Calu3 (cell line): ENCODE results near the gene FAM83B. TPM values are rescaled to one million over a fixed set of nuclear protein-coding genes. Genes with fewer than 3 reads are reported as not detected.

ENCODE experiments used
- BruUV-seq: library from RNA; stranded (reverse); fragments of 400-500 nt; replicated peaks from 2 replicates; lab custom pipeline; 2021; lab: Mats Ljungman, UMichigan
- CTCF ChIA-PET: fragments of 300-600 bp; sonication (Branson Sonifier 250); formaldehyde crosslinking; loops from one replicate; lab custom pipeline; 2022; ENCODE audit warnings: antibody characterized with exemption; lab: Charles Lee
- DNase-seq: peaks from one replicate; pipeline ENCODE4 v3.0.0; 2022
- H3K27ac Mint-ChIP-seq: one replicate; pipeline ENCODE4 v1.8.0; 2022; ENCODE audit warnings: mixed read lengths; ENCODE audit not compliant: unreplicated experiment
- H3K27me3 Mint-ChIP-seq: one replicate; pipeline ENCODE4 v1.8.0; 2022; ENCODE audit warnings: mixed read lengths; ENCODE audit not compliant: unreplicated experiment
- H3K36me3 Mint-ChIP-seq: one replicate; pipeline ENCODE4 v1.8.0; 2022; ENCODE audit warnings: mild to moderate bottlenecking, moderate library complexity, mixed read lengths; ENCODE audit not compliant: insufficient read depth, unreplicated experiment
- H3K4me1 Mint-ChIP-seq: one replicate; pipeline ENCODE4 v1.8.0; 2022; ENCODE audit warnings: mild to moderate bottlenecking, low read depth, mixed read lengths; ENCODE audit not compliant: unreplicated experiment
- H3K4me3 Mint-ChIP-seq: one replicate; pipeline ENCODE4 v1.8.0; 2022; ENCODE audit warnings: mild to moderate bottlenecking, low read depth, moderate library complexity, mixed read lengths; ENCODE audit not compliant: unreplicated experiment
- H3K9me3 Mint-ChIP-seq: one replicate; pipeline ENCODE4 v1.8.0; 2022; ENCODE audit warnings: low read depth, mixed read lengths; ENCODE audit not compliant: unreplicated experiment
- CTCF ChIP-seq: fragments of 200-600 bp; IDR thresholded peaks from one replicate; pipeline ENCODE4 v1.8.0; 2022; ENCODE audit warnings: antibody characterized with exemption; ENCODE audit not compliant: unreplicated experiment
- intact Hi-C: fragments of 100-400 bp; cut with micrococcal nuclease; formaldehyde crosslinking; loops from one replicate; pipeline ENCODE4 v1.10.0; 2022; ENCODE audit not compliant: unreplicated experiment
- total RNA-seq: library from RNA; stranded (reverse); gene quantifications from 2 replicates; pipeline ENCODE4 v1.2.3, GENCODE V29; 2022

The FAM83B gene
- total RNA-seq, 1 experiment from 2014 or later = 24.2 TPM

DNA sequence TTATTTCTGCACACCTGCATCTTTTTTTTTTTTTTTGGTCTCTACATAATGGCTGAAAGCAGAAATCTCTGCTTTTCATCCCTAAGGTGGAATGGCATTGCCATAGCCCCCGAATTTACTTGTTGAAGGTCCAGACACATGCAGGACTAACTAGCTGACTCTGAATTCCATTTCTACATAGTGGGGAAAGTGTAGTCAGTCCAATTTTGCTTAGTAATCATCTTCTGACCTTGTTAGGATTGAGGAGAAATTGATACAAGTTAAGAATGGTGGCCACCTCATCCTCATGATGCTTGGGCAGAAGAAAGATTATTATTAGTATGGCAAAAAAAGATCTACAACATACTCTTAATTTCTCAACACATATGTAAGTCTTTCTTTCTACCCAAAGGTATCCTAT, 16.4 kb upstream of the FAM83B start:
- no peaks in the 10 kb centered on the region for H3K9me3 Mint-ChIP-seq
- intact Hi-C loops = no loop called here
- H3K4me1 Mint-ChIP-seq = no peaks in the 10 kb centered on the region
- no peak overlapping the region for H3K27ac Mint-ChIP-seq
- BruUV-seq = no TSS peak
- no peak for TF ChIP-seq CTCF
- no peaks in the 10 kb centered on the region for H3K27me3 Mint-ChIP-seq
- no peaks in the 10 kb centered on the region for H3K36me3 Mint-ChIP-seq
- H3K4me3 Mint-ChIP-seq = no peak overlapping the region
- CTCF ChIA-PET = no interaction called here
- DNase-seq = no peak

DNA sequence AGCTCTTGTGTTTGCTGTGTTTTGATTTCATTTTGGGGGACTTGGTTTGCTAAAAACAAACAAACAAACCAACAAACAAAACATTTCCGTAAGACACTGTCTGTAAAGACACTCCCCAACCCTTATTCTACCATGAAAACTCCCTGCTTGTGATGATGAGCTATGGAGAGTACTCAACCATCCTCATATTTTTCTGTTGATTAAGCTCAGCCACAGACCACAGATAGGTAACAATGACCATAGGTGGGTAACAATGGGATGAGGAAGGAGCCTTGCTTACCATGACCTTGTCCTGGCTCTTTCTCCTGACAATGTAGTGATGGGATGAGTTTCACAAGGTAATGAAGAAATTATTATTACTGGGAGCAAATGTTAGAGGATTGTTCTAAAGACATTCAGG, 11.4 kb upstream of the FAM83B start:
- no peak overlapping the region for H3K27ac Mint-ChIP-seq
- no peak overlapping the region for H3K4me3 Mint-ChIP-seq
- BruUV-seq = no TSS peak
- CTCF ChIA-PET = no interaction called here
- intact Hi-C loops = no loop called here
- H3K27me3 Mint-ChIP-seq = no peaks in the 10 kb centered on the region
- DNase-seq = no peak
- no peaks in the 10 kb centered on the region for H3K4me1 Mint-ChIP-seq
- H3K36me3 Mint-ChIP-seq = no peaks in the 10 kb centered on the region
- TF ChIP-seq CTCF = no peak
- no peaks in the 10 kb centered on the region for H3K9me3 Mint-ChIP-seq

DNA sequence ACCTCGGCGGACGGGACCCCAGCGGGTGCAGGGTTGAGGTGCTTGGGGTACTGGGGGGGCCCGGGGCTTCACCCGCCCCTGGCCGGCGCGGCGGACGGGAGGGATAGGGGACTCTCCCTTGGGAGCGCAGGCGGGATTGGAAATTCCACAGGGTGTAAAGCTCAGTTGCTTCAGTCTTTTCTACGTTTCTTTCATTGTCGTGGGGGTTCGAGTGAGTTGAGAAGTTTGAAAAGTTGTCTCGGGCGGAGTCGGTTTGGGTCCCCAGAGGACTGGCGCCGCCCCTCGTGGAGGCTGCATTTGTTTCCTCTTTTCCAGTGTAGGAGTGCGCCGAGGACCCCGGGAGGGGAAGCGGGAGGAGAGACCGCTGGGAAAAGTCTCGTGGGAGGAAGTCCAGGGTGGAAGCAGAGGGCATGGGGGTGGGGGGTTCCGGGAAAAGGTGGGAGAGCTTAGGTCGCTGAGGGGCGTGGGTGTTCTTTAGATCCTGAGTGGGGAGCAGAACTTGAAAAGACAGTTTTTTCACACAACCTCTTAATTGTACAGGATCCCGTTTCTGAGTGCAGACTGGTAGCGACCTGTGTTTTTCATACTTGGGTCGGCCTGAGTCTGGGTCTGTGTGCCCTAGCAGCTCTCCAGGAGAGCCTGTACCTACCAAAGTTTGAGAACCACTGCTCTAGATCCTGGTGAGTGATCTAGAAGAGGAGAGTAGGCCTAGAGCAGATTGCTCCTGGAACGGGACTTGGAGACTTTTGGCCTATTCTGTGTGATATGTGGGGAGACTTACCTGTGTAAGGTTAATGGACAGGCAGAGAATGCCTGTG, 495 bp downstream of the FAM83B start:
- peaks cover 46% of the 10 kb centered on the region for H3K4me1 Mint-ChIP-seq
- intact Hi-C loops = loop anchor here (2.0 to 5.0 kb wide), 2 partner anchors 14 to 45 kb away; no protein-coding TSS in a partner anchor
- H3K27me3 Mint-ChIP-seq = no peaks in the 10 kb centered on the region
- no TSS peak for BruUV-seq
- CTCF ChIA-PET = interaction anchor here (0.5 to 2.6 kb wide), 3 partner anchors 128 to 1277 kb away, joined by 3 to 13 read pairs (median 7); no protein-coding TSS in a partner anchor
- peak overlapping the region; percentile 95 for H3K4me3 Mint-ChIP-seq
- TF ChIP-seq CTCF = no peak
- H3K27ac Mint-ChIP-seq = peak overlapping the region; percentile 78
- H3K9me3 Mint-ChIP-seq = no peaks in the 10 kb centered on the region
- H3K36me3 Mint-ChIP-seq = peaks cover 40% of the 10 kb centered on the region
- DNase-seq = peak; percentile 52

DNA sequence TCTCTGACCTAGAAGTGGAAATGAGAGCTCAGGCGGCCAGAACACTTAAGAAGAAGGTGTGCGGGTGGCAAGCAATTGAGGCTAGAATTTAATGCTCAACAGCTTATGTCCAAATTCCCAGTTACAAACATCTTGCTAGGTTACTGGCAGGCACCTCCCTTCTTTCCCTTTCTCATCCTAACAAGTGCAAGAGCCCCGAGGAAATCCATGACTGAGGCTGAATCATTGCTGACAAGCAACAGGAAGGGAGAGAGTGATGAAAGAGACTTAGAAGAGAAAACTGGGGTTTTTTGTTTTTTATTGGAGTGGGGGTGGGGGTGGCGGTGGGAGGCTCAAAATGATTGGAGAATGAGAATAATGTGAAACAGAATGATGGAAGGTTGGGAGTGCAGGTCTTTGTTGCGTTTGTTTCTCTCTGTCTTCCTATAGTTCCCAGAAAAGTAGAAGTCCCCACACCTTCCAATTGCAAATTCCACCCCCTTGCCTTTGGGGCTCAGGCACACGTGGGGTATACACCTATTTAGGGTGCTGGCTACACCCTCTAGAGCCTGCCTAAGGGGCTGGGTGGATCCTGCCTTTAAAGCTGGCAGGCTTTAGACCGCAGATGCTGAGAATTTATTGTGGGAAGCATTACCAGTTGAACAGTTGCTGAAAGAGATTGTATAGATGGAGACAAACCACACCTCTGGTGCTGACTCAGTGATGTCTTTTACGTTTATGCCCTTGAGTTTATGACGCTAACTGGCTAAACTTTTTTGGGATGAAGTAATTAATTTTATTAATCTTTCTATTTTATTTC, 1.4 kb downstream of the FAM83B start:
- BruUV-seq = no TSS peak
- CTCF ChIA-PET = interaction anchor here (2.6 kb wide), 1 partner anchor 129 kb away, joined by 13 read pairs; no protein-coding TSS in a partner anchor
- no peaks in the 10 kb centered on the region for H3K27me3 Mint-ChIP-seq
- no peak for TF ChIP-seq CTCF
- intact Hi-C loops = loop anchor here (2.0 to 5.0 kb wide), 2 partner anchors 13 to 46 kb away; no protein-coding TSS in a partner anchor
- no peaks in the 10 kb centered on the region for H3K9me3 Mint-ChIP-seq
- H3K27ac Mint-ChIP-seq = peak overlapping the region; percentile 78
- H3K4me1 Mint-ChIP-seq = peaks cover 46% of the 10 kb centered on the region
- H3K36me3 Mint-ChIP-seq = peaks cover 40% of the 10 kb centered on the region
- peak; percentile 31 for DNase-seq
- peak overlapping the region; percentile 95 for H3K4me3 Mint-ChIP-seq
